GM12872 (cell line): ENCODE results near the gene CSNK2A2.

Source experiments
- CTCF ChIP-seq: IDR thresholded peaks from 3 replicates; pipeline ENCODE4 v1.5.1; 2011; ENCODE audit warnings: low read depth, mild to moderate bottlenecking, low read length, moderate library complexity; ENCODE audit not compliant: insufficient read depth

Gene CSNK2A2

GRCh38 chr16:58226790-58227189 is 28.9 kb upstream of the CSNK2A2 start:
- no peak for TF ChIP-seq CTCF

GRCh38 chr16:58225965-58226602 is 28.2 kb upstream of the CSNK2A2 start:
- no peak for TF ChIP-seq CTCF

GRCh38 chr16:58222532-58223316 is 24.8 kb upstream of the CSNK2A2 start:
- TF ChIP-seq CTCF = no peak

- no peak for TF ChIP-seq CTCF
Measured at GRCh38 chr16:58219432-58219831, 21.5 kb upstream of the CSNK2A2 start.

- TF ChIP-seq CTCF = no peak
Measured at GRCh38 chr16:58218786-58219185, 20.9 kb upstream of the CSNK2A2 start.

GRCh38 chr16:58217311-58217925 is 19.5 kb upstream of the CSNK2A2 start:
- no peak for TF ChIP-seq CTCF

GRCh38 chr16:58212824-58213655 is 15.1 kb upstream of the CSNK2A2 start:
- no peak for TF ChIP-seq CTCF
